AG10803 (cell line): Measurements from ENCODE around the gene WNT11.

Experiments used
- DNase-seq: peaks from one replicate; pipeline ENCODE4 v3.0.0; 2010; ENCODE audit warnings: low read depth
- H3K4me3 ChIP-seq: 2 replicates; pipeline ENCODE4 v1.5.1; 2011; ENCODE audit warnings: mild to moderate bottlenecking, low read length, control low read depth
- CTCF ChIP-seq: conservative IDR thresholded peaks from 2 replicates; pipeline ENCODE4 v1.5.1; 2011; ENCODE audit warnings: mild to moderate bottlenecking, low read length, control low read depth, inconsistent platforms

WNT11 gene

GRCh38 chr11:76238551-76238950, 32.2 kb upstream of the WNT11 start:
- H3K4me3 ChIP-seq: no peak overlapping the region
- no peak for TF ChIP-seq CTCF
- no peak for DNase-seq

GRCh38 chr11:76237914-76238313, 31.6 kb upstream of the WNT11 start:
- DNase-seq: no peak
- no peak for TF ChIP-seq CTCF
- H3K4me3 ChIP-seq: no peak overlapping the region

- no peak overlapping the region for H3K4me3 ChIP-seq
- TF ChIP-seq CTCF: no peak
- DNase-seq: peak; percentile 14
Measured at GRCh38 chr11:76237000-76237649, 30.8 kb upstream of the WNT11 start.

- peak; percentile 54 for DNase-seq
Measured at GRCh38 chr11:76236092-76236999, 30.0 kb upstream of the WNT11 start.

GRCh38 chr11:76235233-76236091, 29.2 kb upstream of the WNT11 start:
- no peak for TF ChIP-seq CTCF
- peak; percentile 90 for DNase-seq
- peak overlapping the region; percentile 93 for H3K4me3 ChIP-seq

More at GRCh38 chr11:76236092-76236999, 30.0 kb upstream of the WNT11 start:
- TF ChIP-seq CTCF: no peak
- H3K4me3 ChIP-seq: peak overlapping the region; percentile 93

GRCh38 chr11:76234416-76235232, 28.3 kb upstream of the WNT11 start:
- peak overlapping the region; percentile 93 for H3K4me3 ChIP-seq
- DNase-seq: peak; percentile 31

More at GRCh38 chr11:76234416-76235232, 28.3 kb upstream of the WNT11 start:
- no peak for TF ChIP-seq CTCF
